ENCODE results near the gene SH3TC2. TPM values are rescaled to one million over a fixed set of nuclear protein-coding genes. Genes with fewer than 3 reads are reported as not detected.
A peak's percentile ranks its signal among the peaks of the same experiment; 100 is the strongest.

The SH3TC2 gene
- total and polyA plus RNA-seq, 4 donors: 0.28 to 3.3 (median 0.64) TPM

DNA sequence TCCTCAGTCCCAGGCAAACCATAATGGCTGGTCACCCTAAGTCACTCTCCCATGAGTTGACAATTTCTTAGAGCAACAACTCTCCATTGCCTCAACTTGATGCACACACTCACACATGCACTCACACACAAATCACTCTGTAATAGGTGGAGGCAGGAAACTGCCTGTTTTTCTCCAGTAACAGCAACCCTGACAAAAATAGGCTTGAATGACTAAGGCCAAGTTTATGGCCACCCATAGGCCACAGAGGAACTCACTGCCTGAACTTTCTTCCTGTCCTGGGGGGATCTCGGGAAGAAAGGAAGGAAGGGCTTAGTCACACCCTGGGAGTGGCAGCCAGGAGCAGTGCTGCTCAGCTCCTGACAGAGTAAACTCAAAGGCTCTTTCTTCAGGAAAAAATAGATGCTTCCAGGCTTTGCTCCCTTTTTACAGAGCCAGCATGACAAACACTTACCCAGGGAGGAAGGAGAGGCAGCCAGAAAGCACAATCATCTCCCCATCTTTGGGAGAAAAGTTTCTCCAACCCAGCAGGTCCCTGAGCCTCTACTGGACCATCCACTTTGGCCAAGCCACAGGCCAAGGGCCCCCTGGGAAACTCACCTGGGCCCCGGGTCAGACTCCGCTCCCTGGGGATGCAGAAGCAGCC lies 368 bp downstream of the SH3TC2 start:
- ATAC-seq (ENCODE audit: insufficient read depth, low FRiP score) (peak; percentile 78), DNase-seq (peak in 2 of 3 donors; percentile 20 to 44)
- Histone ChIP-seq H3K27ac (ENCODE audit: low read depth in 1 of 2, low read length in 1 of 2) (peak overlapping the region; percentile 88 to 91), H3K36me3 (ENCODE audit: control insufficient read depth in 4 of 4, insufficient read depth in 4 of 4, low read length in 4 of 4) (no peaks in the 10 kb centered on the region), H3K9ac (ENCODE audit: insufficient read depth in 1 of 2, low read length in 2 of 2) (no peak overlapping the region), H3K9me3 (ENCODE audit: control insufficient read depth in 4 of 4, insufficient read depth in 3 of 4, low read length in 3 of 4) (peaks cover 0 to 6% (median 0%) of the 10 kb centered on the region in 4 donors), H3K4me3 (no peak overlapping the region), H3K4me1 (ENCODE audit: control insufficient read depth in 5 of 5, insufficient read depth in 5 of 5, low read length in 5 of 5) (peaks cover 0 to 46% (median 10%) of the 10 kb centered on the region in 5 donors), H3K27me3 (ENCODE audit: control insufficient read depth in 3 of 3, insufficient read depth in 3 of 3, low read length in 2 of 3) (no peaks in the 10 kb centered on the region)
- 46 to 52% methylated on average over 3 of the region's 3 CpGs for WGBS, 2 donors
- no peak for TF ChIP-seq CTCF (IDR thresholded peaks at IDR 0.05; ENCODE audit: control extremely low read depth, extremely low read depth)

GRCh38 chr5:149061341-149061740 lies 1.5 kb downstream of the SH3TC2 start:
- no peak for DNase-seq
- no peak for ATAC-seq (ENCODE audit: insufficient read depth, low FRiP score)
- Histone ChIP-seq H3K4me1 (ENCODE audit: control insufficient read depth in 5 of 5, insufficient read depth in 5 of 5, low read length in 5 of 5) (peaks cover 0 to 46% (median 10%) of the 10 kb centered on the region in 5 donors), H3K27ac (ENCODE audit: low read depth in 1 of 2, low read length in 1 of 2) (peak overlapping the region; percentile 88 to 91), H3K9ac (ENCODE audit: insufficient read depth in 1 of 2, low read length in 2 of 2) (no peak overlapping the region), H3K4me3 (no peak overlapping the region), H3K27me3 (ENCODE audit: control insufficient read depth in 3 of 3, insufficient read depth in 3 of 3, low read length in 2 of 3) (no peaks in the 10 kb centered on the region), H3K9me3 (ENCODE audit: control insufficient read depth in 4 of 4, insufficient read depth in 3 of 4, low read length in 3 of 4) (peaks cover 0 to 6% (median 0%) of the 10 kb centered on the region in 4 donors), H3K36me3 (ENCODE audit: control insufficient read depth in 4 of 4, insufficient read depth in 4 of 4, low read length in 4 of 4) (no peaks in the 10 kb centered on the region)
- WGBS, 2 donors: 89 to 91% methylated on average over 4 of the region's 4 CpGs
- TF ChIP-seq CTCF (IDR thresholded peaks at IDR 0.05; ENCODE audit: control extremely low read depth, extremely low read depth): no peak

- H3K4me3 ChIP-seq: no peak overlapping the region
- H3K27me3 ChIP-seq (ENCODE audit: control insufficient read depth in 3 of 3, insufficient read depth in 3 of 3, low read length in 2 of 3): no peaks in the 10 kb centered on the region
- H3K9me3 ChIP-seq (ENCODE audit: control insufficient read depth in 4 of 4, insufficient read depth in 3 of 4, low read length in 3 of 4): peaks cover 0 to 6% (median 0%) of the 10 kb centered on the region in 4 donors
- WGBS, 2 donors: 4 to 5% methylated on average over 1 of the region's 1 CpG
- TF ChIP-seq CTCF (IDR thresholded peaks at IDR 0.05; ENCODE audit: control extremely low read depth, extremely low read depth): no peak
- no peaks in the 10 kb centered on the region for H3K36me3 ChIP-seq (ENCODE audit: control insufficient read depth in 4 of 4, insufficient read depth in 4 of 4, low read length in 4 of 4)
- no peak overlapping the region for H3K9ac ChIP-seq (ENCODE audit: insufficient read depth in 1 of 2, low read length in 2 of 2)
- H3K4me1 ChIP-seq (ENCODE audit: control insufficient read depth in 5 of 5, insufficient read depth in 5 of 5, low read length in 5 of 5): peaks cover 0 to 43% (median 10%) of the 10 kb centered on the region in 5 donors
- ATAC-seq (ENCODE audit: insufficient read depth, low FRiP score) (no peak), DNase-seq (peak in 2 of 3 donors; percentile 17 to 56)
- H3K27ac ChIP-seq (ENCODE audit: low read depth in 1 of 2, low read length in 1 of 2): peak overlapping the region in 1 of 2 donors; percentile 91
These were observed 2.5 kb downstream of the SH3TC2 start for GRCh38 chr5:149060325-149060724.

Data from lung (tissue), 12 donors.